Omental fat pad (tissue), 4 donors: ENCODE measurements around the gene NFKBIZ. TPM values are rescaled to one million over a fixed set of nuclear protein-coding genes. Genes with fewer than 3 reads are reported as not detected.

Source experiments
- ATAC-seq: fragments of 150-250 bp; one replicate; pipeline ENCODE4 v1.9.1; 2016; ENCODE audit warnings: mild to moderate bottlenecking, moderate library complexity; ENCODE audit not compliant: low FRiP score
- DNase-seq: peaks from one replicate; pipeline ENCODE4 v3.0.0-alpha.2; 2019; ENCODE audit warnings: low spot score
- CTCF ChIP-seq, 3 donors: fragments of 450-650 bp; IDR thresholded peaks; one replicate each; pipeline ENCODE4 v1.5.1; 2016 to 2017; ENCODE audit warnings: antibody characterized with exemption in 3 of 3, mild to moderate bottlenecking in 3 of 3, moderate library complexity in 2 of 3
- total RNA-seq, 4 donors: library from RNA; depleted of rRNA; stranded (reverse); fragments of >200 nt; gene quantifications; one replicate each; pipeline ENCODE4 v1.1.0, GENCODE V29; 2016

Gene NFKBIZ
- total RNA-seq, 4 donors from 2014 or later: 78.2 to 296 (median 108) TPM

- no peak for TF ChIP-seq CTCF (IDR thresholded peaks at IDR 0.05)
- no peak for ATAC-seq
- no peak for DNase-seq
Measured at GRCh38 chr3:101814835-101815234, 34.5 kb upstream of the NFKBIZ start.

GRCh38 chr3:101816215-101817149 lies 32.8 kb upstream of the NFKBIZ start:
- DNase-seq (no peak), ATAC-seq (no peak)

GRCh38 chr3:101817992-101818391 lies 31.3 kb upstream of the NFKBIZ start:
- no peak for DNase-seq
- no peak for TF ChIP-seq CTCF (IDR thresholded peaks at IDR 0.05)
- ATAC-seq: no peak

More at GRCh38 chr3:101816215-101817149, 32.8 kb upstream of the NFKBIZ start:
- no peak for TF ChIP-seq CTCF (IDR thresholded peaks at IDR 0.05)

GRCh38 chr3:101819649-101820206 lies 29.6 kb upstream of the NFKBIZ start:
- no peak for ATAC-seq
- no peak for DNase-seq
- TF ChIP-seq CTCF (IDR thresholded peaks at IDR 0.05): no peak

- no peak for TF ChIP-seq CTCF (IDR thresholded peaks at IDR 0.05)
- ATAC-seq (no peak), DNase-seq (no peak)
Measured at GRCh38 chr3:101821503-101821902, 27.8 kb upstream of the NFKBIZ start.

GRCh38 chr3:101823525-101823924 lies 25.8 kb upstream of the NFKBIZ start:
- TF ChIP-seq CTCF (IDR thresholded peaks at IDR 0.05): no peak
- no peak for DNase-seq
- ATAC-seq: no peak
